ENCODE data around the gene REXO1. TPM values are rescaled to one million over a fixed set of nuclear protein-coding genes. Genes with fewer than 3 reads are reported as not detected.

The REXO1 gene
- total RNA-seq, 4 donors from 2014 or later: 36.0 to 95.0 (median 56.3) TPM

DNA sequence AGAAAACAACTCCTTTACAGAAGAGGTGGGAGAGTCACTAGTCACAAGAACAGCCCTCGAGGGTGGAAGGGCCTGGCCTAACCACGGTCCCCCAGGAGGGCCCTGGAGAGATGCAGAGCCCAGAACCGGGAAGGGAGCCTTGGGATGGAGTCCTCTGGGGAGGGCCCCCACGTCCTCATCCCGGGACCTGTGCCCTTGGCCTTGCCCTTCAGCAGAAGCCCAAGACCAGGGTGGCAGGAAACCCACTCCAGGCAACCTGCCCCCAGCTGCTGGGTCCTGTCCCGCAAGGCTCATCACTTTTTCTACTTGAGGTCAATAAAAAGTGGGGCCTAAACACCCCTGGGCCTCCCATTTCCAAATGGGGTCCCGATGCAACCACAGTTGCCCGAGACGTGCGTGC, 33.9 kb downstream of the REXO1 start:
- TF ChIP-seq EP300 (IDR thresholded peaks at IDR 0.05; ENCODE audit: low read depth) (no peak), POLR2AphosphoS5 (IDR thresholded peaks at IDR 0.05) (no peak)
- TF ChIP-seq, protein P1, sequence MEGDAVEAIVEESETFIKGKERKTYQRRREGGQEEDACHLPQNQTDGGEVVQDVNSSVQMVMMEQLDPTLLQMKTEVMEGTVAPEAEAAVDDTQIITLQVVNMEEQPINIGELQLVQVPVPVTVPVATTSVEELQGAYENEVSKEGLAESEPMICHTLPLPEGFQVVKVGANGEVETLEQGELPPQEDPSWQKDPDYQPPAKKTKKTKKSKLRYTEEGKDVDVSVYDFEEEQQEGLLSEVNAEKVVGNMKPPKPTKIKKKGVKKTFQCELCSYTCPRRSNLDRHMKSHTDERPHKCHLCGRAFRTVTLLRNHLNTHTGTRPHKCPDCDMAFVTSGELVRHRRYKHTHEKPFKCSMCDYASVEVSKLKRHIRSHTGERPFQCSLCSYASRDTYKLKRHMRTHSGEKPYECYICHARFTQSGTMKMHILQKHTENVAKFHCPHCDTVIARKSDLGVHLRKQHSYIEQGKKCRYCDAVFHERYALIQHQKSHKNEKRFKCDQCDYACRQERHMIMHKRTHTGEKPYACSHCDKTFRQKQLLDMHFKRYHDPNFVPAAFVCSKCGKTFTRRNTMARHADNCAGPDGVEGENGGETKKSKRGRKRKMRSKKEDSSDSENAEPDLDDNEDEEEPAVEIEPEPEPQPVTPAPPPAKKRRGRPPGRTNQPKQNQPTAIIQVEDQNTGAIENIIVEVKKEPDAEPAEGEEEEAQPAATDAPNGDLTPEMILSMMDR (IDR thresholded peaks at IDR 0.05): no peak
- no peak overlapping the region for H3K27ac ChIP-seq
- no peak overlapping the region for H3K4me3 ChIP-seq
- H3K4me1 ChIP-seq: peaks cover 11 to 21% (median 16%) of the 10 kb centered on the region in 4 donors
- in situ Hi-C loops (cut with MboI; ENCODE audit: low pct_ligation_motif_present in 1 of 4, low pct_unique_long_range_greater_than_20kb in 1 of 4, low sequenced_read_pairs in 3 of 4): loop anchor here in 1 of 4 donors (25.0 kb wide), 1 partner anchor 277 kb away; no protein-coding TSS in a partner anchor
- intact Hi-C loops (cut with DNase I; ENCODE audit: low total_unique reads): no loop called here
- H3K27me3 ChIP-seq: no peaks in the 10 kb centered on the region
- no peak for DNase-seq
- peaks cover 0 to 34% (median 19%) of the 10 kb centered on the region in 4 donors for H3K36me3 ChIP-seq
- H3K9me3 ChIP-seq: no peaks in the 10 kb centered on the region
- WGBS, 2 donors (ENCODE audit: low coverage in 1 of 2): 77% methylated on average over 10 of the region's 10 CpGs; no CpG with 5 or more reads in 1 of the 2 donors

DNA sequence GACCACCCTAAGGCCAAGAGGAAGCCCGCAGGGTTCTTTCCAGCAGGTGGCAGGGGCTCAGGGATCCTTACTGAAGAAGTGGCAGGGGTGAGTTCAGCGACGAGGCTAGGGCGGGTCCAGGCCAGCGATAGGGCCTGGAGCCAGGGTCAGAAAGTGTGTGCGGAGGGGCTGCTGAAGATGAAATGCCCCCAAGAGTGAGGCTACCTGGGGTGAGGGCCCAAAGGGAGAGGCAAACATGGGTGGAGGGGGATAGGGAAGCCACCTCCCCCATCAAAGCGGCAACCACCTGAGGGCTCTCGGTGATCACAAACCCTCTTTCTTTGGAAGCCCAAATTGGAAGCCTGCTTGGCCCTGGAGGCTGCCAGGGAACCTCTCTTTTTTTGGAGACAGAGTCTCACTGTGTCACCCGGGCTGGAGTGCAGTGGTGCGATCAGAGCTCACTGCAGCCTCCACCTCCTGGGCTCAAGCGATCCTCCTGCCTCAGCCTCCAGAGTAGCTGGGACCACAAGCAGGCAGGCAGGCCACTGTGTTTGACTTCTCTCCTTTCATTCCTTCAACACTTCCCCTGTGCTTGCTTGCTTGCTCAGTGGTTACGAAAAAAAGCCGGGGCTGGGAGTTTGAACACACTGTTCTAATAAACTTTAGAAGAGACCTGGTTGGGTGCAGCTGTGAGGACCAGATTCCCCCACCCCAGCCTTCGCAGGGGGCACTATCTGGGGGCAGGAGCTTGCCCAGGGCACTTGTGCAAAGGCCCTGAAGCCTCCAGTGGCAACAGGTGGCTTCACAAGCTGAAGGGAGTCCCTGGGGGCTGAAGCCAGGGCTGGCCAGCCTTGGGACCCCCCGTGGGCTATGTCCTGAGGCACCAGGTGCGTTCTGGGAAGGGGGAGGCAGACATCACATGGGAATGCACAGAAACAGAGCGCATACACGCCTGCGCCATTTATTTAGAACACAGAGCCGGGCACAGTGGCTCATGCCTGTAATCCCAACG, 34.8 kb downstream of the REXO1 start:
- DNase-seq: no peak
- Histone ChIP-seq H3K4me1 (peaks cover 11 to 21% (median 16%) of the 10 kb centered on the region in 4 donors), H3K9me3 (no peaks in the 10 kb centered on the region), H3K27me3 (no peaks in the 10 kb centered on the region), H3K4me3 (peak overlapping the region in 3 of 4 donors; percentile 42 to 65 (median 49)), H3K27ac (peak overlapping the region; percentile 60 to 86 (median 76)), H3K36me3 (peaks cover 0 to 26% (median 14%) of the 10 kb centered on the region in 4 donors)
- 63% methylated on average over 21 of the region's 21 CpGs; no CpG with 5 or more reads in 1 of the 2 donors for WGBS, 2 donors (ENCODE audit: low coverage in 1 of 2)
- TF ChIP-seq POLR2AphosphoS5 (IDR thresholded peaks at IDR 0.05) (no peak), EP300 (IDR thresholded peaks at IDR 0.05; ENCODE audit: low read depth) (no peak), POLR2A (IDR thresholded peaks at IDR 0.05) (no peak)
- TF ChIP-seq, protein P1 (IDR thresholded peaks at IDR 0.05): no peak
- intact Hi-C loops (cut with DNase I; ENCODE audit: low total_unique reads) (no loop called here), in situ Hi-C loops (cut with MboI; ENCODE audit: low pct_ligation_motif_present in 1 of 4, low pct_unique_long_range_greater_than_20kb in 1 of 4, low sequenced_read_pairs in 3 of 4) (loop anchor here in 1 of 4 donors (25.0 kb wide), 1 partner anchor 276 kb away; no protein-coding TSS in a partner anchor)

DNA sequence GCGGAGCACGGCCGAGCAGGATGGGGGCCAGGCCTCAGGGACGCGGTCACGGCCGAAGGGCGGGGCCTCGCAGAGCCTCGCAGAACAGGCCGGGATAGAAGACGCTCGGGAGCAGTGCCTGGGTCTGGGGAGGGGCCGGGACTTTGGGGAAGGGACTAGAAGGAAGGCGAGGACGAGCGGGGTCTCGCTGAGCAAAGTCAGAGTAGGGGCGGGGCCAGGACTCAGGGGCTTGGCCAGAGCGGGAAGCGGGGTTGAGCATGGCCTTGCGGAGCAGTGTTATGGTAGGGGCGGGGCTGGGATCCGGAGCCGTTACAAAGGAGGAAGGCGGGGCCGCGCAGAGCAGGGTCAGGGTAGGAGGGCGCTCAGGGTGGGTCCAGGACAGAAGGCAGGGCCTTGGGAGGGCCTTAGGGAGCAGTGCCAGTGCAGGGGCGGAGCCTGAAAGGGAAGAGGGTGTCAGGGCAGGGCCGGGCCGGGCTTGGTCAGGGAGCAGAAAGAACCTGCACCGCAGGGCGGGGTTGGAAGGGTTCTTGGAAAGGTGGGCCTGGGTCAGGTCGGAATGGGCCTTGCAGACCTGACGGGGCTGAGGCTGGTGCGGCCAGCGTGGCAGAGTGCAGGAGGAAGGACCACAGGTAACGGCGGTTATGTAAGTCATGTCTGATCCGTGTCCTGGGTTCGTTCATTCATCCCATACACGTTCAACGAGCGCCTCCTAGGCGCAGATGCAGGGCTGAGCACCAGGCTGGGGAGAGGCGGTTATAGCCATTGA, 35.7 kb downstream of the REXO1 start:
- peak; percentile 97 for DNase-seq
- Histone ChIP-seq H3K27me3 (no peaks in the 10 kb centered on the region), H3K9me3 (no peaks in the 10 kb centered on the region), H3K4me1 (peaks cover 11 to 21% (median 16%) of the 10 kb centered on the region in 4 donors), H3K36me3 (peaks cover 0 to 17% (median 7%) of the 10 kb centered on the region in 4 donors), H3K27ac (peak overlapping the region; percentile 60 to 86 (median 76)), H3K4me3 (peak overlapping the region; percentile 13 to 65 (median 46))
- 0% methylated on average over 11 to 40 of the region's 47 CpGs for WGBS, 2 donors (ENCODE audit: low coverage in 1 of 2)
- TF ChIP-seq POLR2A (IDR thresholded peaks at IDR 0.05): peak; percentile 57
- TF ChIP-seq POLR2AphosphoS5 (IDR thresholded peaks at IDR 0.05): peak in 2 of 3 donors; percentile 8 to 23
- TF ChIP-seq EP300 (IDR thresholded peaks at IDR 0.05; ENCODE audit: low read depth): no peak
- TF ChIP-seq, protein P1 (IDR thresholded peaks at IDR 0.05): peak; percentile 44 to 67 (median 50)
- in situ Hi-C loops (cut with MboI; ENCODE audit: low pct_ligation_motif_present in 1 of 4, low pct_unique_long_range_greater_than_20kb in 1 of 4, low sequenced_read_pairs in 3 of 4): loop anchor here in 1 of 4 donors (25.0 kb wide), 1 partner anchor 275 kb away; no protein-coding TSS in a partner anchor
- intact Hi-C loops (cut with DNase I; ENCODE audit: low total_unique reads): no loop called here

All from transverse colon (tissue), 4 donors.